B cell (primary cell): ENCODE measurements around the gene PTPRT. TPM values are rescaled to one million over a fixed set of nuclear protein-coding genes. Genes with fewer than 3 reads are reported as not detected.

Experiments
- ATAC-seq: fragments of 200-7000 bp; cut with Tn5 transposase; one replicate; pipeline ENCODE4 v1.10.0; 2021; ENCODE audit warnings: low read depth, mild to moderate bottlenecking, moderate number of reproducible peaks, moderate library complexity
- CTCF ChIA-PET: fragments of 350-600 bp; sonication (Branson Sonifier 250); formaldehyde crosslinking; loops from one replicate; lab custom pipeline; 2021; ENCODE audit warnings: antibody characterized with exemption, inconsistent platforms; lab: Charles Lee
- POLR2A ChIA-PET: fragments of 350-600 bp; sonication (Branson Sonifier 250); formaldehyde crosslinking; loops from one replicate; lab custom pipeline; 2021; ENCODE audit warnings: antibody characterized with exemption; lab: Charles Lee
- DNase-seq: peaks from one replicate; pipeline ENCODE4 v3.0.0; 2013
- H2AFZ ChIP-seq: 2 replicates; pipeline ENCODE4 v1.6.1; 2012; ENCODE audit warnings: mild to moderate bottlenecking, low read depth, low read length; ENCODE audit not compliant: insufficient read depth, poor library complexity, severe bottlenecking
- H3K27ac ChIP-seq, 2 donors: 1 replicate in 1 of 2; 2 replicates in 1 of 2; pipeline ENCODE4 v1.5.1; 2012 to 2013; ENCODE audit warnings: low read length in 2 of 2, mild to moderate bottlenecking in 2 of 2, moderate library complexity in 1 of 2
- H3K27me3 ChIP-seq, 4 experiments: fragments of 200-600 bp in 1 of 4; sonication (generic) in 1 of 4; replicated peaks in 1 of 4; 1 replicate in 2 of 4; 2 replicates in 2 of 4; pipeline versions ENCODE4 v1.6.1 to v1.7.0; 2013 to 2016; ENCODE audit warnings: low read length in 3 of 4, mild to moderate bottlenecking in 2 of 4, mixed read lengths in 1 of 4, moderate library complexity in 1 of 4; ENCODE audit not compliant: insufficient read depth in 4 of 4, control insufficient read depth in 3 of 4; ENCODE audit errors: control extremely low read depth in 1 of 4
- H3K36me3 ChIP-seq, 2 experiments: replicated peaks in 1 of 2; 1 replicate in 1 of 2; 2 replicates in 1 of 2; pipeline versions ENCODE4 v1.6.1 to v1.7.1; 2013; ENCODE audit warnings: low read length in 1 of 2; ENCODE audit not compliant: insufficient read depth in 2 of 2, control insufficient read depth in 1 of 2; ENCODE audit errors: control extremely low read depth in 1 of 2, extremely low read depth in 1 of 2
- H3K4me1 ChIP-seq, 2 donors: fragments of 200-600 bp in 1 of 2; sonication (generic) in 1 of 2; 1 replicate in 1 of 2; 2 replicates in 1 of 2; pipeline versions ENCODE4 v1.5.1 to v1.6.1; 2013 to 2017; ENCODE audit warnings: low read length in 2 of 2; ENCODE audit not compliant: control insufficient read depth in 2 of 2, insufficient read depth in 2 of 2
- H3K4me2 ChIP-seq: replicated peaks from 2 replicates; pipeline ENCODE3; 2012; ENCODE audit warnings: mild to moderate bottlenecking, low read depth, low read length; ENCODE audit not compliant: poor library complexity, severe bottlenecking
- H3K4me3 ChIP-seq, 5 experiments: fragments of 200-600 bp in 1 of 5; sonication (generic) in 1 of 5; 1 replicate in 3 of 5; 2 replicates in 2 of 5; pipeline versions ENCODE4 v1.5.1 to v1.7.0; 2011 to 2016; ENCODE audit warnings: low read length in 4 of 5, mild to moderate bottlenecking in 4 of 5, low read depth in 2 of 5, control low read depth in 1 of 5, moderate library complexity in 1 of 5; ENCODE audit not compliant: insufficient read depth in 1 of 5; ENCODE audit errors: control extremely low read depth in 1 of 5, extremely low read depth in 1 of 5
- H3K79me2 ChIP-seq: fragments of 200-600 bp; sonication (generic); one replicate; pipeline ENCODE4 v1.6.0; 2016; ENCODE audit warnings: low read length; ENCODE audit not compliant: control insufficient read depth, insufficient read depth
- H3K9ac ChIP-seq: fragments of 200-600 bp; sonication (generic); 2 replicates; pipeline ENCODE4 v1.6.1; 2017; ENCODE audit warnings: mild to moderate bottlenecking, low read length, moderate library complexity
- H3K9me3 ChIP-seq, 3 donors: one replicate each; pipeline versions ENCODE4 v1.6.1 to v1.7.1; 2013; ENCODE audit warnings: low read length in 2 of 3; ENCODE audit not compliant: control insufficient read depth in 2 of 3, insufficient read depth in 1 of 3; ENCODE audit errors: control extremely low read depth in 1 of 3
- H4K20me1 ChIP-seq: 2 replicates; pipeline ENCODE4 v1.6.0; 2012; ENCODE audit warnings: mild to moderate bottlenecking, low read length; ENCODE audit not compliant: insufficient read depth, control insufficient read depth, poor library complexity, severe bottlenecking
- H3K27ac Mint-ChIP-seq: one replicate; pipeline ENCODE4 v1.8.0; 2021; ENCODE audit warnings: mixed read lengths
- H3K27me3 Mint-ChIP-seq: one replicate; pipeline ENCODE4 v1.8.0; 2021; ENCODE audit warnings: mixed read lengths
- H3K4me1 Mint-ChIP-seq: one replicate; pipeline ENCODE4 v1.8.0; 2021; ENCODE audit warnings: mixed read lengths
- H3K4me3 Mint-ChIP-seq: one replicate; pipeline ENCODE4 v1.8.0; 2021; ENCODE audit warnings: mixed read lengths
- H3K9me3 Mint-ChIP-seq: one replicate; pipeline ENCODE4 v1.8.0; 2022; ENCODE audit warnings: mixed read lengths; ENCODE audit not compliant: insufficient read depth
- CTCF ChIP-seq: fragments of 200-600 bp; IDR thresholded peaks from one replicate; pipeline ENCODE4 v1.8.0; 2022; ENCODE audit warnings: antibody characterized with exemption, mild to moderate bottlenecking
- EZH2 ChIP-seq: IDR thresholded peaks from 2 replicates; pipeline ENCODE4 v1.6.1; 2012; ENCODE audit warnings: borderline replicate concordance, low read depth, mild to moderate bottlenecking, moderate library complexity, low read length; ENCODE audit not compliant: insufficient read depth, poor library complexity, severe bottlenecking
- WGBS: methylation state at CpG from one replicate; pipeline ENCODE4 v1.1.5; 2013; ENCODE audit warnings: missing lambda C conversion rate; ENCODE audit not compliant: insufficient coverage; 5-methylcytosine and 5-hydroxymethylcytosine counted together
- intact Hi-C: fragments of 100-400 bp; cut with micrococcal nuclease; formaldehyde crosslinking; loops from one replicate; pipeline ENCODE4 v1.10.0; 2022
- polyA plus RNA-seq: library from polyadenylated mRNA; depleted of rRNA; stranded (reverse); fragments of >200 nt; gene quantifications from 2 replicates; pipeline ENCODE4 v1.2.3, GENCODE V29; 2012
- total RNA-seq, 2 donors: library from RNA; stranded (reverse); fragments of 120-200 nt in 1 of 2; gene quantifications; 1 replicate in 1 of 2; 2 replicates in 1 of 2; pipeline versions ENCODE4 v1.2.3 to v1.2.4, GENCODE V29; 2013 to 2022

The PTPRT gene
- total and polyA plus RNA-seq, 2 donors (not counting 1 experiment from before 2014, with no cell fraction given) = not detected

- CTCF ChIA-PET = no interaction called here
- POLR2A ChIA-PET = no interaction called here
- no peak overlapping the region for H3K4me2 ChIP-seq
Observed at GRCh38 chr20:42961771-42962170, 227.9 kb downstream of the PTPRT start.

DNA sequence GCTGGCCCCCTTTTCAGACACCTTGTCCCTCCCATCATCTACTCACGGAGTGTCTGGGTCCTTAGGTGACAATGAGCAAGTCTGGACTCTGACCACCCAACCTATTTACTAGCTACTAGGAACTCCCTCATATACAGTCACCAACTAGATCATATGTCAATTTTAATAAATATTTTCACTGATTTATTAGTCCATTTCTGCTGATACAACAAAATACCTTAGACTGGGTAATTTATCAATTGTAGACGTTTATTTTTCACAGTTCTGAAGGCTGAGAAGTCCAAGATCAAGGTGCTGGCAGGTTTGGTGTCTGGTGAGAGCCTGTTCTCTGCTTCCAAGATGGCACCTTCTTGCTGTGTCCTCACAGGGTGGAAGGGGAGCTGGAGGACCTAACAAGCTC is 229.7 kb downstream of the PTPRT start:
- ChIA-PET CTCF (no interaction called here), POLR2A (no interaction called here)
- 89% methylated on average over 1 of the region's 2 CpGs for WGBS
- Histone ChIP-seq H3K4me2 (no peak overlapping the region), H3K27me3 (peaks cover 0 to 2% (median 0%) of the 10 kb centered on the region in 4 experiments), H3K36me3 (no peaks in the 10 kb centered on the region), H3K4me3 (no peak overlapping the region), H4K20me1 (no peaks in the 10 kb centered on the region), H3K9ac (no peak overlapping the region), H2AFZ (no peak overlapping the region), H3K4me1 (no peaks in the 10 kb centered on the region), H3K27ac (no peak overlapping the region), H3K79me2 (no peaks in the 10 kb centered on the region), H3K9me3 (peaks cover 0 to 3% (median 0%) of the 10 kb centered on the region in 3 donors)
- Mint-ChIP-seq H3K27ac (no peak overlapping the region), H3K27me3 (peaks cover 3% of the 10 kb centered on the region), H3K4me3 (no peak overlapping the region), H3K4me1 (no peaks in the 10 kb centered on the region), H3K9me3 (peaks cover 4% of the 10 kb centered on the region)
- ATAC-seq (no peak), DNase-seq (no peak)
- TF ChIP-seq EZH2 (no peak), CTCF (no peak)
- intact Hi-C loops = no loop called here

More at GRCh38 chr20:42961771-42962170, 227.9 kb downstream of the PTPRT start:
- Mint-ChIP-seq H3K4me3 (no peak overlapping the region), H3K27ac (no peak overlapping the region), H3K27me3 (peaks cover 3% of the 10 kb centered on the region), H3K9me3 (peaks cover 10% of the 10 kb centered on the region), H3K4me1 (no peaks in the 10 kb centered on the region)
- 83% methylated on average over 5 of the region's 6 CpGs for WGBS
- intact Hi-C loops = no loop called here
- Histone ChIP-seq H4K20me1 (no peaks in the 10 kb centered on the region), H3K79me2 (no peaks in the 10 kb centered on the region), H3K27ac (no peak overlapping the region), H3K9ac (no peak overlapping the region), H3K4me3 (no peak overlapping the region), H3K36me3 (no peaks in the 10 kb centered on the region), H3K27me3 (peaks cover 0 to under 1% (median 0%) of the 10 kb centered on the region in 4 experiments), H2AFZ (no peak overlapping the region), H3K4me1 (no peaks in the 10 kb centered on the region), H3K9me3 (peaks cover 0 to 3% (median 0%) of the 10 kb centered on the region in 3 donors)
- ATAC-seq = no peak
- DNase-seq = no peak
- TF ChIP-seq CTCF = no peak
- TF ChIP-seq EZH2 = no peak
